Kidney (tissue), 14 donors: ENCODE results near the gene CDC5L. TPM values are rescaled to one million over a fixed set of nuclear protein-coding genes. Genes with fewer than 3 reads are reported as not detected.

ENCODE experiments used
- DNase-seq, 5 donors: peaks; one replicate each; pipeline ENCODE4 v3.0.0-alpha.2; 2013 to 2020
- FAIRE-seq: peaks from 2 replicates; lab custom pipeline; 2012; peaks lifted over from hg19 to GRCh38; lab: Jason Lieb, UNC
- H3K27ac ChIP-seq, 2 donors: one replicate each; pipeline ENCODE4 v1.7.0; 2013; ENCODE audit warnings: low read depth in 2 of 2, low read length in 2 of 2, inconsistent platforms in 1 of 2
- H3K27me3 ChIP-seq: one replicate; pipeline ENCODE4 v1.7.1; 2013; ENCODE audit warnings: low read length, inconsistent platforms; ENCODE audit not compliant: control insufficient read depth, insufficient read depth
- H3K36me3 ChIP-seq, 3 donors: one replicate each; pipeline versions ENCODE4 v1.7.0 to v1.7.1; 2013; ENCODE audit warnings: low read length in 3 of 3, control low read depth in 1 of 3, inconsistent platforms in 1 of 3; ENCODE audit not compliant: insufficient read depth in 3 of 3, control insufficient read depth in 2 of 3
- H3K4me1 ChIP-seq, 3 donors: one replicate each; pipeline versions ENCODE4 v1.7.0 to v1.7.1; 2013; ENCODE audit warnings: low read length in 3 of 3, inconsistent platforms in 1 of 3, low read depth in 1 of 3; ENCODE audit not compliant: control insufficient read depth in 2 of 3, insufficient read depth in 2 of 3
- H3K4me3 ChIP-seq, 3 donors: one replicate each; pipeline versions ENCODE4 v1.7.0 to v1.8.1; 2013; ENCODE audit warnings: low read length in 3 of 3, control low read depth in 1 of 3, inconsistent platforms in 1 of 3
- H3K9ac ChIP-seq, 3 donors: one replicate each; pipeline versions ENCODE4 v1.7.0 to v1.7.1; 2013; ENCODE audit warnings: low read length in 3 of 3, control low read depth in 1 of 3, inconsistent platforms in 1 of 3
- H3K9me3 ChIP-seq, 3 donors: one replicate each; pipeline versions ENCODE4 v1.7.0 to v1.7.1; 2013; ENCODE audit warnings: low read length in 3 of 3, control low read depth in 1 of 3, inconsistent platforms in 1 of 3; ENCODE audit not compliant: control insufficient read depth in 2 of 3, insufficient read depth in 1 of 3
- CTCF ChIP-seq: IDR thresholded peaks from 3 replicates; pipeline ENCODE4 v1.5.1; 2012; ENCODE audit warnings: mild to moderate bottlenecking, moderate library complexity, borderline replicate concordance; ENCODE audit not compliant: insufficient read depth; ENCODE audit errors: extremely low read depth
- intact Hi-C: fragments of 100-400 bp; cut with DNase I; formaldehyde crosslinking; loops from one replicate; pipeline ENCODE4 v1.11.1; 2022
- polyA plus RNA-seq: library from polyadenylated mRNA; stranded (reverse); fragments of 350-450 nt; fragmentation: Illumina TruSeq; extraction: RNeasy Lipid Tissue Mini Kit (QIAGEN cat#74804); gene quantifications from one replicate; pipeline ENCODE4 v1.2.3, GENCODE V29; 2014; ENCODE audit warnings: low read depth, low replicate concordance; ENCODE audit not compliant: insufficient read depth
- total RNA-seq: library from RNA; stranded (reverse); fragmentation: NEBNext Ultra II Directional; extraction: Animal tissue kit (Norgen Biotek cat#: 25700); gene quantifications from one replicate; pipeline ENCODE4 v1.2.1, GENCODE V29; 2021
- donor health status: control.
- donor health status: control.
- donor health status: control.
- donor health status: control.
- donor health status: control.
- donor health status: DM: yes; HTN: yes; CAD: no.
- donor health status: Normal renal cell carcinoma (clear cell type).

CDC5L gene
- total and polyA plus RNA-seq, 2 donors from 2014 or later: 7.6 to 17.6 TPM

- Histone ChIP-seq H3K27ac (no peak overlapping the region), H3K9me3 (no peaks in the 10 kb centered on the region), H3K36me3 (peaks cover 7 to 32% (median 31%) of the 10 kb centered on the region in 3 donors), H3K4me1 (no peaks in the 10 kb centered on the region), H3K4me3 (no peak overlapping the region), H3K27me3 (no peaks in the 10 kb centered on the region), H3K9ac (no peak overlapping the region)
- FAIRE-seq (peak; percentile 72), DNase-seq (peak in 2 of 5 donors; percentile 66 to 75)
- intact Hi-C loops: no loop called here
- TF ChIP-seq CTCF: no peak
These were observed 35.0 kb downstream of the CDC5L start for GRCh38 chr6:44422531-44422930.

DNA sequence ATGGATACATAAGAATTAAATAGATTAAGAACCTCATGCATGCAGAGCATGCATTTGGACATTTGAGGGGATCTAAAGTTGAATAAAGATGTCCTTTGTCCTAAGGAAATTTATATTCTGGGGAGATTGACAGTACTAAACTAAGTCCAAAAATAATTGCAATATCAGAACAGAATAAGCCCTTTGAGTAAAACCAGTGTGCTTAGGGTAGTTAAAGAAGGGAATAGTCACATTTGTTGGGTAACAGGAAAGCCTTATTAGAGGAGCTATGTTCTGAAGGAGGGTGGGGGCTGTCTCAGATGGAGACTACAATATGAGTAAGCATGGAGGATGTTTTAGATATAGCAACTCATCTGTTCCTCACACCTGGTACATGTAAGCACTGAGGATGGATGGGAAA, 35.8 kb downstream of the CDC5L start:
- FAIRE-seq (no peak), DNase-seq (no peak)
- no peaks in the 10 kb centered on the region for H3K9me3 ChIP-seq
- intact Hi-C loops: no loop called here
- no peak for TF ChIP-seq CTCF
- H3K4me1 ChIP-seq: no peaks in the 10 kb centered on the region
- H3K27me3 ChIP-seq: no peaks in the 10 kb centered on the region
- no peak overlapping the region for H3K9ac ChIP-seq
- H3K4me3 ChIP-seq: no peak overlapping the region
- H3K36me3 ChIP-seq: peaks cover 7 to 31% (median 29%) of the 10 kb centered on the region in 3 donors
- no peak overlapping the region for H3K27ac ChIP-seq

DNA sequence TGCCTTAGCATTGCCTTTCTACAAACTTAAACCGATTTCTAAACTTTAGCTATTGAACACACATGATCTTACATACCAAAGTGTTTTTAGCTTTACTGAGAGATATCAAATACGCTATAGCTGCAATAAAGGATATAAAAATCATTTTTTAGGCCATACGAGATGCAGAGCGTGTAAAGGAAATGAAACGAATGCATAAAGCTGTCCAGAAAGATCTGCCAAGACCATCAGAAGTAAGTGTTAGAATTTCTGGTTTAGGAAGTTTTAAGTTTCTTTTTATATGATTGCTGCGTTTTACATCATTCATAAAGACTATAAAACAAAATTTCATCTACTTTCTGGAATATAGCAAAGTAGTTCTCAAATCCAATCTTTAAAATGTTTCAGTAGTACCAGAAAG, 38.4 kb downstream of the CDC5L start:
- Histone ChIP-seq H3K9me3 (no peaks in the 10 kb centered on the region), H3K9ac (no peak overlapping the region), H3K27me3 (no peaks in the 10 kb centered on the region), H3K27ac (no peak overlapping the region), H3K4me1 (no peaks in the 10 kb centered on the region), H3K4me3 (no peak overlapping the region), H3K36me3 (peaks cover 4 to 28% (median 26%) of the 10 kb centered on the region in 3 donors)
- TF ChIP-seq CTCF: no peak
- intact Hi-C loops: no loop called here
- DNase-seq (no peak), FAIRE-seq (no peak)

DNA sequence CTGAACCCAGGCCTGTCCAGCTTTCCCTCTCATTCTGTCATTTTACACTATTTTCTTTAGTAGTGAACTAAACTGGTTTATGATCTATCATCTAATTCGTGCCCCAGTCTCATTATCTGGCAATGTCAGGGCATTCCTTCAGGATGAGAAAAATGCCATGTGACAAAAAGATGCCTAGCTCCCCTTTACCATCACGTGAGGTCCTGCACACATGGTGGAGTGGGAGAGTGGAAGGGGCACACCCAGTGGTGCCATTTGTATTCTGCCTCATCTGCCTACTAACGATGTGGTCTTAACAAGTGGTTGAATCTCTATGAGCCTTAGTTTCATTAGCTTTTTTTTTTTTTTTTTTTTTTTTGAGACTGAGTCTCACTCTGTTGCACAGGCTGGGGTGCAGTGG, 41.2 kb downstream of the CDC5L start:
- intact Hi-C loops: no loop called here
- Histone ChIP-seq H3K4me3 (no peak overlapping the region), H3K27ac (no peak overlapping the region), H3K9me3 (no peaks in the 10 kb centered on the region), H3K9ac (no peak overlapping the region), H3K36me3 (peaks cover 4 to 27% (median 19%) of the 10 kb centered on the region in 3 donors), H3K27me3 (no peaks in the 10 kb centered on the region), H3K4me1 (no peaks in the 10 kb centered on the region)
- DNase-seq (no peak), FAIRE-seq (no peak)
- TF ChIP-seq CTCF: no peak
